NCI-H2081 treated with DMSO at 0.1 percent for 48 hours (cell line): ENCODE data around the gene SPATA12.

ENCODE experiments used
- DNase-seq: peaks from one replicate; lab custom pipeline; 2025; lab: John Stamatoyannopoulos, UW

Gene SPATA12

GRCh38 chr3:57060089-57060821, at the start of gene SPATA12:
Gene SPATA12, plus strand, starts transcription at chr3:57060664. Its CDS starts 13,031 bp downstream, at chr3:57073695.
- DNase-seq = no peak

- no peak for DNase-seq
These were observed 49.4 kb upstream of the SPATA12 start for GRCh38 chr3:57011022-57011421.

GRCh38 chr3:57012847-57013246, 47.6 kb upstream of the SPATA12 start:
- no peak for DNase-seq

GRCh38 chr3:57015350-57015729, 45.1 kb upstream of the SPATA12 start:
- DNase-seq = no peak

- no peak for DNase-seq
These were observed 44.6 kb upstream of the SPATA12 start for GRCh38 chr3:57015912-57016311.

GRCh38 chr3:57017459-57017845, 43.0 kb upstream of the SPATA12 start:
- no peak for DNase-seq

GRCh38 chr3:57018246-57018645, 42.2 kb upstream of the SPATA12 start:
- no peak for DNase-seq

- no peak for DNase-seq
These were observed 41.4 kb upstream of the SPATA12 start for GRCh38 chr3:57019057-57019456.

- no peak for DNase-seq
These were observed 35.2 kb upstream of the SPATA12 start for GRCh38 chr3:57025237-57025636.

GRCh38 chr3:57026944-57027343, 33.5 kb upstream of the SPATA12 start:
- no peak for DNase-seq

GRCh38 chr3:57029383-57029782, 31.1 kb upstream of the SPATA12 start:
- DNase-seq = no peak

- DNase-seq = no peak
These were observed 30.5 kb upstream of the SPATA12 start for GRCh38 chr3:57029924-57030323.

GRCh38 chr3:57030721-57031120, 29.7 kb upstream of the SPATA12 start:
- no peak for DNase-seq

GRCh38 chr3:57031631-57032541, 28.6 kb upstream of the SPATA12 start:
- DNase-seq = no peak

- no peak for DNase-seq
These were observed 23.5 kb upstream of the SPATA12 start for GRCh38 chr3:57036952-57037351.

- DNase-seq = no peak
These were observed 21.8 kb upstream of the SPATA12 start for GRCh38 chr3:57038466-57039164.

- no peak for DNase-seq
These were observed 18.8 kb upstream of the SPATA12 start for GRCh38 chr3:57041674-57042073.

GRCh38 chr3:57043518-57043917, 16.9 kb upstream of the SPATA12 start:
- no peak for DNase-seq

- DNase-seq = no peak
These were observed 14.2 kb upstream of the SPATA12 start for GRCh38 chr3:57046101-57046765.

GRCh38 chr3:57048052-57048671, 12.3 kb upstream of the SPATA12 start:
- no peak for DNase-seq

GRCh38 chr3:57048728-57049127, 11.7 kb upstream of the SPATA12 start:
- DNase-seq = no peak

- DNase-seq = no peak
These were observed 7.8 kb upstream of the SPATA12 start for GRCh38 chr3:57052662-57053061.
